ENCODE results near the gene FBN1.
A peak's percentile ranks its signal among the peaks of the same experiment; 100 is the strongest.

Gene FBN1

DNA sequence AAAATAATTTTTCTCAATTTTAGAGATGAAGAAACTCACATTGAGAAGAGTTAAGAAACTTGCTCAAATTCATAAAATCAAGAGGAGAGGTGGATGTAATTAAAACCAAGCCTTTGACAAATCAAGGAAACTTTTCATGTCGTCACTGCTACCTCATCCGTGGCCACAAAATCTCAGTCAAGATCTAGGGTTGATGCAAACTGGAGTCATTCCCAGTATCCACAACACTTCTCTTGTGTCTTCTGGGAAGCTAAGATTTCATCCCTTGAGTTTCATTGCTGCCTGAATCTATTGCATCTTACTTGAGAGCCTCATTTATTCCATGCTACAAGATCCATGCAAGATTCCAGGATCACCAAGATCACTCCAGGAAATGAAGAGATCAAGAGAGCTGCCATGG is 5.4 kb upstream of the FBN1 start:
- no peak for DNase-seq

DNA sequence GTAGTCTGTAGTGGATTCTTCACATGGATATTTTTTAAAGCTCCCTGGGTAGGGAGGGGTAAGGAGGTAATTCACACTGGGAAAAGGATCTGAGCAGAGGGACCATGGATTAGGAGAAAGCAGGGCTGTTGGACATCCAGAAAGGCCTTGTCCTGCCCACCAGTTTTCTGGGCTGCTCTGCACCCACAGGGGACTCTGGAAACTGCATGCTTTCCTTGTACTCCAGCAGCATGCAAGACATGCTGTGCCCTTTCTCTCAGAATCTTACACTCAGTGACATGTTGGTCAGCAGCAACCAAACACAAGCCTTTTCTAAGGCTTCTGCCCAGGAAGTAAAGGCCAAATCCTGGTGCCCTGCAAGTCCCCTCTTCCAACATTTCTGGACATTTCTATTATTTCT is 2.5 kb upstream of the FBN1 start:
- peak in 1 of 2 donors; percentile 22 for DNase-seq

DNA sequence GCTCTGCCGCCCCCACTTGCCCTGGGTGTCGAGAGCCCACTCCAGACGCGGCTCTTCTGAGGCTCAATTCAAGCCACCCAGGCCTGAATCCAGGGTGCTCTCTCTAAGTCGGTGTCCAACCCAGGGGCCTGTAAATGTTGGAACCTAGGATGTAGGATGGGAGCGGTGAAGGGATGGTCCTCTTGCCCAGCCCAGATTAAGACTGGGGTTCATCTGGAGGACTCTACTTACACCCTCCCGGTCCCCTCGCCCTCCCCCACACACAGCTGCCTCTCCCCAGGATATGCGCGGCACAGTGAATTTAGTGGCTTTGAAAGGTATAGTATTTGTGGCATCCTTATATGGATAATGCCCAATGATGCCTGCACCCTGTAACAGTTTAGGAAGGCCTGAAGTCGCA is 822 bp upstream of the FBN1 start:
- DNase-seq = no peak

DNA sequence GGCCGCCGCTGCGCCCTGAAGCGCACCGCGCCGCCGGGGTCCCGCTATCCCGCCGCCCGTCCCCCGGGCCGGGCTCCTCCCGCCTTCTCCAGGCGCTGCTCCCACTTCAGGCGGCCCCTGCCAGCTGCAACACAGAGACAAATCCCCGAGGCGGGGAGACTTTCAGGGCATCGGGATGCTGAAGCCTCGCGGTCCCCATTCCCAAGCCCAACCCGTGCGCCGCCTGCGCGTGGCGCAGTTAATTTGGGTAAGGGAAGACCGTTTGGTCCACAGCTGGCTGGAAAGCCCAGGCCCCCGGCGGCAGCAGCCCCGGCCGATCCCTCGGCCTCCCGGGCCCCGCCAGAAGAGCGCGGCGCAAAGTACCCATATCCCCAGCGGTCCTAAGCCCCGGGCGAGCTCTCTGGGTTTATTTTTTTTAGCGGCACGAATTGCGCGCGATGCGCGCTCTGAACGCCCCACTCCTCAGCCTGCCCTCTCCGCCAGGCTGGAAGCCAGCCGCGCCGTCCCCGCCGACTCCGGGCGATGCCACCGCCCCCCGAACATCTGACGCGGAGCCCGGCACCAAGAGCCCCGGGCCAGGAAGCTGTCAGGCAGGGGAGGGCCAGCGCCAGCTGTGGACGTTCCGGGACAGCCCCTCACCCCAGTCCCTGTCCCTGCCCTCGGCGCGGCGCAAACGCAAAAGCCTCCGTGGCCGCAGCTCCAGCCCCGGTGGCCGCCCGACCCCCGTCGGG is 517 bp downstream of the FBN1 start:
- peak; percentile 72 to 81 for DNase-seq

DNA sequence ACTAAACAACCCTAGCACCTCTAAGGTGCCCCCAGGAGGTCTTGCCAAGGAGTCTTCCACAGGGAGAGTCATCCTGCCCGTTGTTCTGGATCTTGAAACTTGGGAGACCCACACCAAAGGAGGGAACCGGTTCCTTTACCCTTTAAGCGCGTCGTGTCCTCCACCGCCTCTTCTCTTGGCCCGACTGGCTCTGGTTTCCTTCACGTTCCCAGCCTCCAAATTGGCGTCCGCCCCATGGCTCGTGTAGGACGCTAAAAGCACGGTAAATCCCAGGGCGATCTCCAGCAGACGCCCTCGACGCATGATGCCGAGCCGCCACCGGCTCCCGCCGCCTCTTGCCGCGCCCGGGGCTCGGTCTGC is 1.1 kb downstream of the FBN1 start:
- DNase-seq = peak; percentile 17 to 53

GRCh38 chr15:48643776-48644466 is 1.6 kb downstream of the FBN1 start:
- peak in 1 of 2 donors; percentile 18 for DNase-seq

- no peak for DNase-seq
Observed at GRCh38 chr15:48643206-48643605, 2.3 kb downstream of the FBN1 start.

GRCh38 chr15:48642795-48643194 is 2.7 kb downstream of the FBN1 start:
- no peak for DNase-seq

DNA sequence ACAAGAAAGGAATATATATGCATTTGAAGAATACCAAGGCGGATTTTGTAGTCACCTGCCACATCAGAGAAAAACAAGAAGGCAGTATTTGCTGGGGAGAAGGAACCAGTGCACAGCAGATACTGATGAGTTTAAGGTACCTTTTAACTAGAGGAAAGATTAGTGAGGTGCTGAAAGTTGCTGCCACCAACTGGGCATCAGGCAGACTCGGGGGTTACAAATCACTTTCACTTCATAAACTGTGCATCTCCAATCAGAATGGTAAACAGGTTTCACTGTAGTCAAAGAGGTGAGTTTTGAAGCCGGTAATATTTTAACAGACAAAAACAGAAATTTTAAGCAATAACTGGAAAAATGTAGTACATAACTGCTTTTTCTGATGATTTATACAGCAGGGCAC is 4.1 kb downstream of the FBN1 start:
- DNase-seq = peak in 1 of 2 donors; percentile 67

DNA sequence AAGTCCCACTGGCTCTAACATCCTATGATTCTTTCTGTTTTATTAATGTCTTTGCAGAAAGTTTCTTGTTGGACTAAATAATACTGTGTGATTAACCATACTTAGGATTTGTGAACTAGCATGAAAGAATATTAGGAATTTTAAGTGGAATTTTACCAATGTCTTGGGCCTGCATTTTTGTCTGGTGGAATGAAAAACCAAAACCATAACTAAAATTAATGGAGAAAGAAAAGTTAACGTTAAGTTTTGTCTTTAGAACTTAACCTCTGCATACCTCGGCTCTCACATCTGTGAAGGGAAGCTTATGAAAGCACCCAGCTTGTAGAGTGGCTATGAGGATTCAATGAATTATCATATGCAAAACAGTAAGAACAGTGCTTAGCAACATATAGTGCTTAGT is 6.5 kb downstream of the FBN1 start:
- DNase-seq = no peak

DNA sequence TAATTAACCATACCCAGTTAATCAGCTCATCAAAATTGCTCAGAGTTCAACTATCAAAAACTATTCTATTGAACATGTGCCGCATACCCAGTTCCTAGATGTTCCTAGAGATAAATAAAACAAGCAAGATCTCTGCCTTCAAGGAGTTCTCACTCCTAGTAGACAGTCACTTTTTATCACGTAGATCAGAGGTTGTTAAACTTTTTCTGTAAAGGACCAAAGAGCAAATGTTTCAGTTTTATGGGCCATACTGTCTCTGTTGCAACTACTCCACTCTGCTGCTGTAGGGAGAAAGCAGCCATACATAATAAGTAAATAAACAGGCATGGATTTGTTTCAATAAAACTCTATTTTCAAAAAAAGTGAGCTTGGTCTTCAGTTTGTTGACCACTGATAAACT is 7.9 kb downstream of the FBN1 start:
- DNase-seq = no peak

DNA sequence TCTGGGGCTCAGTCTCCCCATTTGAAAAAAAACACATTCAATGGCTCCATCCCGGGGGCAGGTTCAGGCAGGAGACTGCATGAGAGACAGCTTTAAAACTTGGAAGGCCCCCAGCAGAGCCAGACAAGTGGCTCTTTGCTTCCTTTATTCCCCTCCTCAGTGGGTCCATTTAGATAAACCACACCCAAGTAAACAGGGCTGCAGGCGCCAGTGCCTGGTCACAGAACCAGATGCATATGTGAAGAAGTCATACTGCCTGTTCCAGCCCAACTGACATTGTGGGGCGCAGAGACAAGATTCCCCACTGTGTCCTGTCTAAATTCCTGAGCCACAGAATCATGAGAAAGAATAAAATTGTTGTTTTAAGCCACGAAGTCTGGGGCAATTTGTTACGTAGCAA is 9.0 kb downstream of the FBN1 start:
- DNase-seq = no peak

- no peak for DNase-seq
Observed at GRCh38 chr15:48634893-48635292, 10.6 kb downstream of the FBN1 start.

- DNase-seq = no peak
Observed at GRCh38 chr15:48634096-48634495, 11.4 kb downstream of the FBN1 start.

- DNase-seq = no peak
Observed at GRCh38 chr15:48632651-48633050, 12.9 kb downstream of the FBN1 start.

DNA sequence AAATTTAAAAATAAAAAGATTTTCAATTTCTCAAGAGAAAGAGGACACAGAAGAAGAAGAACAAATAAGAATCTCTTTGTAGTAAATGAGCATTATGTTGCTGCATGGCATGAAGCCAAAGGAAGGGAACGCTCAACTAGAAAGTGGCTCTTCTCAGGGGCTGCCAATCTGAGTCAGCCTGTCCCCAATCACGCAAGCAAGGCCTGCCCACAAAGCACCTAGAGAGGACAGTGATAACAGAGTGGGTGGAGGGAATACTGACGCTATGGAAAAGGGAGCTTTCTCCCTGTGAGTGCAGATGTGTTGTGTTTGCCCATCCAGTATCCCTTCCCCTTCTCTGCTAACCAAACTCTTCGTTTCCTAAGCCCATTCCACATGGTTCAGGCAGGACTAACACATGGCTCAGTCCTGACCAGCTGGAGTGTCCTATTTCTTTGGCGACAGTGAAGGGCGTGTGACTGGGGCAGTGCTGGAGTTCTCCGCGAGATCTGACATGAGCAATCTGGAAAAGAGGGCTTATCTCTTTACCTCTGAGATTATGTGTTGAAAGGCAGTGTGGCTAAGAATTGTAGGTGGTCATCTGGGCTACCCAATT is 14.2 kb downstream of the FBN1 start:
- no peak for DNase-seq

GRCh38 chr15:48630245-48630644 is 15.3 kb downstream of the FBN1 start:
- DNase-seq = no peak

- DNase-seq = no peak
Observed at GRCh38 chr15:48628832-48629231, 16.7 kb downstream of the FBN1 start.

DNA sequence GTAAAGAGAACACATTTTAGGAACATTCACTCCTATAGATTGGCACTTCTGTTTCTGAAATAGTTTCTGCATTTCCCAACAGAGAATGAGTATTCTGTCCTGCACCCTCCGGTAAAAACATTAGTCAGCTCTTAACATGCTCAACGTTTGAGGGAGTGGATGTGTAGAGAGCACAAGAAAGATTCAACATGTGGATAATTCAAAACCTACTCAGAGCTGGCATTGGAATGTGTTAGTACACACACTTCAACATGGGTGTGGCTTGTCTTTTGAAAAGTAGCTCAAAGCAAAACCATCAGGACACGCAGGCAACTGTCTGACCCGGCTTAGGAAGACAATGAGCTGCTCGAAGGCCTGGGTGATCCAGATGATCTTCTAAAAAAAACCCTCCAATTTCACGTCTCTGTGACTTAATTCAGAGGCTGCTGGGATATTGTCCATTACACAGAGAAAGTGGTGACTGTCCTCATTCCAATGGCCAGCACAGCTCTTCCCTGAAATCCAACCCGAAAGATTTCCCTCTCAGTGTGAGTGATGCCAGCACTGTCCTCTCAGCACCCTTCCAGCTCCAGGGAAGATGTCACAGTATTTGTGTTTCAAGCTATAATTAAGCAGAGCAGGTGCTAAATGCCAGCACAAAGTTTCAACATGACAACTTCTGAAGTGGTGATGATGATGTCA is 18.1 kb downstream of the FBN1 start:
- no peak for DNase-seq

DNA sequence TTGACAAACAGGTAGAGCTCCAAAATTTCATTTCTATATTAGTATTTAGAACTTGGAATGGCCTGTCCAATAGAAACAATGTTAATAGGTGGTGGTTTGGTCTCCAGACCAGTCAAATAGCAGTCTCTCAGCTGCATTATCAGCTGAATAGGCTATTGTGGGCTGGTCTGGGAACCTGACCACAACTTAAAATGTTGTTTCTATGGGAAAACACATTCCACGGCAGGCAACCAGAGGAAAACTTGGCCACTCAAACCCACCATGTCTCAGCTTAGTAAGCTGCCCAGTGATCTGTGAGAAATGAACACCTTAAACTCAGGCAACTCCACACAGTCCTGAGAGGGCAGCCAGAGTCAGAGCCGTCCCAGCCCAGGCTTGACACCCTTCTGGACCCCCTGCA is 20.4 kb downstream of the FBN1 start:
- DNase-seq = no peak

- DNase-seq = no peak
Observed at GRCh38 chr15:48624700-48625099, 20.8 kb downstream of the FBN1 start.

DNA sequence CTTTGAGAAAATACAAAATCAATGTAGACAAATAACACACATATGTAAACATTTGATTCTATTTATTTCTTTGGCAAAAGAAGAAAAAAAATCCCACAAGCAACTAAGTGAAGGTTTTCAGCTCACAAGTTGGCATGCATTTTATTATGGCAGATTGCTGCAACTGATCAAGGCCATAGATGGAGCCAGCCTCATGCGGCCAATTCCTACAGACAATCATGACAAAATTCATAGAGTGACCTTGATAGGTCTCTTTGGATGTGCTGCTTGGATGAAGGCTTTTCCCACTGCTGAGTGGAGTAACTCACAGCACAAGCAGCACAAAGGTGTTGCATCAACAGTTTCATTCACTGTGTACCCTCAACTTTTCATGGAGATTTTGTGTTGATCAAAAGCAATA is 22.1 kb downstream of the FBN1 start:
- DNase-seq = no peak

DNA sequence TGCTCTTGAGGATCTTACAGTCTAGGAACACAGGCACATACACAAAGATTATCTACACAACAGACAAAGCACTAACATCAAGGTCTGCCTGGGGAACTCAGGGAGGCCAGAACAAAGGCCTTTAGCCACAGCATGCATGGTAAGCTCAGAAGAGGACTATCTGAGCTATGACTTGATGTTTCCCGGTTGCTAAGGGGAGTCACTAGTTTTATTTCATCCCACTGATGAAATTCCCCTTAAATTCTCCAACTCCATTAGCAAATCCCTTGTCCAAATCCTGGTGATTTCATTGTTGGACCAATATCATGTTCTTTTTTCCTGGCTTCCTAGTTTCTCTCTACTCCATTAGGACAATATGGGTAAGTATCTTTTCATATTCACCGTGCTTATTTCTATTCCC is 23.3 kb downstream of the FBN1 start:
- DNase-seq = no peak

DNA sequence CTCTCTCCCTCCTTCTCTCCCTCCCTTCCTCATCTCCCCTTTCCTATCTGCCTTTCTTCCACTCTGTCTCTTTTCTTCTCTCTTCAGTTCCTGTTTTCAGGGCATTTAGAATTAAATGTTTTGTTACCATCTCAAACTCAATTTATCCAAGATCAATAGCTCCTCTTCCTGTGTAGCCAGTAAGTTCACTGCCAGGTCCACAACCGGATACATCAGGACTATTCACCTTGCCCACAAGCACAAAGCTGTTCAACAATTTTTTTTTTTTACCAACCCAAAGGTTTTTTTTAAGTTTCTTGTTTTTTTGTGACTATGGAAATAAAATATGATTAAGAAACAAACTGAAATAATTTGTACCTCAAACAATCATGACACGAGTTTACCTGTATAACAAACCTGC is 26.1 kb downstream of the FBN1 start:
- DNase-seq = no peak

Measured in hippocampal formation (tissue), 2 donors.